CD14-positive monocyte (primary cell): ENCODE measurements around the gene FGF21. TPM values are rescaled to one million over a fixed set of nuclear protein-coding genes. Genes with fewer than 3 reads are reported as not detected.
A peak's percentile ranks its signal among the peaks of the same experiment; 100 is the strongest.

Source experiments
- DNase-seq, 3 donors: peaks; one replicate each; pipeline ENCODE4 v3.0.0-alpha.2; 2011 to 2022
- H2AFZ ChIP-seq: 2 replicates; pipeline ENCODE4 v1.6.0; 2012; ENCODE audit warnings: mild to moderate bottlenecking, low read depth, low read length, inconsistent platforms; ENCODE audit not compliant: insufficient read depth, poor library complexity, severe bottlenecking
- H3K27ac ChIP-seq, 2 donors: 1 replicate in 1 of 2; 2 replicates in 1 of 2; pipeline ENCODE4 v1.5.1; 2012 to 2013; ENCODE audit warnings: low read length in 2 of 2, control low read depth in 1 of 2, inconsistent platforms in 1 of 2, low read depth in 1 of 2, mild to moderate bottlenecking in 1 of 2
- H3K27me3 ChIP-seq, 2 donors: one replicate each; pipeline versions ENCODE4 v1.6.0 to v1.6.1; 2011 to 2013; ENCODE audit warnings: low read length in 2 of 2; ENCODE audit not compliant: control insufficient read depth in 2 of 2, insufficient read depth in 2 of 2
- H3K36me3 ChIP-seq, 2 donors: replicated peaks in 1 of 2; 1 replicate in 1 of 2; 2 replicates in 1 of 2; pipeline versions ENCODE4 v1.5.1 to v1.6.1; 2012 to 2013; ENCODE audit warnings: low read length in 2 of 2, control low read depth in 1 of 2, inconsistent platforms in 1 of 2, mild to moderate bottlenecking in 1 of 2; ENCODE audit not compliant: insufficient read depth in 2 of 2, control insufficient read depth in 1 of 2
- H3K4me1 ChIP-seq, 2 donors: 1 replicate in 1 of 2; 2 replicates in 1 of 2; pipeline versions ENCODE4 v1.5.1 to v1.6.1; 2012 to 2013; ENCODE audit warnings: low read length in 2 of 2, control low read depth in 1 of 2, inconsistent platforms in 1 of 2, mild to moderate bottlenecking in 1 of 2, moderate library complexity in 1 of 2; ENCODE audit not compliant: insufficient read depth in 2 of 2, control insufficient read depth in 1 of 2
- H3K4me2 ChIP-seq: replicated peaks from 2 replicates; pipeline ENCODE3; 2012; ENCODE audit warnings: low read length, moderate library complexity, mild to moderate bottlenecking; ENCODE audit not compliant: poor library complexity, severe bottlenecking; ENCODE audit errors: extremely low read depth
- H3K4me3 ChIP-seq, 3 experiments: fragments of 200-600 bp in 1 of 3; sonication (generic) in 1 of 3; replicated peaks in 1 of 3; 1 replicate in 2 of 3; 2 replicates in 1 of 3; pipeline ENCODE4 v1.5.1; 2011 to 2013; ENCODE audit warnings: low read length in 3 of 3, mild to moderate bottlenecking in 3 of 3, control low read depth in 2 of 3, low read depth in 2 of 3, inconsistent platforms in 1 of 3, moderate library complexity in 1 of 3
- H3K79me2 ChIP-seq: 2 replicates; pipeline ENCODE4 v1.6.0; 2012; ENCODE audit warnings: mild to moderate bottlenecking, control low read depth, inconsistent platforms, low read length, moderate library complexity; ENCODE audit not compliant: insufficient read depth
- H3K9ac ChIP-seq: 2 replicates; pipeline ENCODE4 v1.6.0; 2017; ENCODE audit warnings: low read length, mild to moderate bottlenecking; ENCODE audit not compliant: insufficient read depth, poor library complexity, severe bottlenecking
- H3K9me3 ChIP-seq, 2 donors: replicated peaks in 1 of 2; 1 replicate in 1 of 2; 2 replicates in 1 of 2; pipeline versions ENCODE4 v1.5.1 to v1.6.1; 2012 to 2013; ENCODE audit warnings: low read length in 2 of 2, control low read depth in 1 of 2; ENCODE audit not compliant: control insufficient read depth in 1 of 2, insufficient read depth in 1 of 2
- H4K20me1 ChIP-seq: 2 replicates; pipeline ENCODE4 v1.6.0; 2012; ENCODE audit warnings: mild to moderate bottlenecking, low read length, control low read depth, moderate library complexity; ENCODE audit not compliant: insufficient read depth
- H3K27ac Mint-ChIP-seq, 7 donors: one replicate each; pipeline ENCODE4 v1.8.0; 2020; ENCODE audit warnings: mild to moderate bottlenecking in 7 of 7, mixed read lengths in 7 of 7, moderate library complexity in 6 of 7, inconsistent platforms in 2 of 7
- H3K27me3 Mint-ChIP-seq, 3 donors: one replicate each; pipeline ENCODE4 v1.8.0; 2021 to 2022; ENCODE audit warnings: low read depth in 3 of 3, mild to moderate bottlenecking in 3 of 3, mixed read lengths in 3 of 3, moderate library complexity in 3 of 3, inconsistent platforms in 1 of 3
- H3K36me3 Mint-ChIP-seq, 2 donors: one replicate each; pipeline ENCODE4 v1.8.0; 2020; ENCODE audit warnings: mixed read lengths in 2 of 2, inconsistent platforms in 1 of 2, mild to moderate bottlenecking in 1 of 2
- H3K4me1 Mint-ChIP-seq: one replicate; pipeline ENCODE4 v1.8.0; 2020; ENCODE audit warnings: mild to moderate bottlenecking, mixed read lengths
- H3K4me3 Mint-ChIP-seq, 2 donors: one replicate each; pipeline ENCODE4 v1.8.0; 2020; ENCODE audit warnings: mild to moderate bottlenecking in 2 of 2, mixed read lengths in 2 of 2, moderate library complexity in 1 of 2
- H3K9me3 Mint-ChIP-seq, 7 donors: one replicate each; pipeline ENCODE4 v1.8.0; 2020 to 2022; ENCODE audit warnings: mixed read lengths in 7 of 7, mild to moderate bottlenecking in 6 of 7, moderate library complexity in 6 of 7, inconsistent platforms in 2 of 7
- WGBS: methylation state at CpG from one replicate; pipeline ENCODE4 v1.1.5; 2013; ENCODE audit warnings: missing lambda C conversion rate; ENCODE audit not compliant: insufficient coverage; 5-methylcytosine and 5-hydroxymethylcytosine counted together
- intact Hi-C, 2 donors: fragments of 100-400 bp; cut with micrococcal nuclease; formaldehyde crosslinking; loops; one replicate each; pipeline versions ENCODE4 v1.15.0 to v1.15.1; 2023
- polyA plus RNA-seq, 3 donors: library from polyadenylated mRNA; depleted of rRNA in 1 of 3; unstranded in 2 of 3; stranded (reverse) in 1 of 3; fragments of 300-500 nt in 2 of 3; fragments of >200 nt in 1 of 3; fragmentation: Illumina TruSeq in 2 of 3; gene quantifications; 1 replicate in 2 of 3; 2 replicates in 1 of 3; pipeline ENCODE4 v1.2.3, GENCODE V29; 2012 to 2021
- TF ChIP-seq, protein P1 (sequence below): fragments of 200-600 bp; IDR thresholded peaks from one replicate; pipeline ENCODE4 v1.8.0; 2022; ENCODE audit warnings: antibody characterized with exemption, mild to moderate bottlenecking

The FGF21 gene
- polyA plus RNA-seq, 3 donors = not detected

DNA sequence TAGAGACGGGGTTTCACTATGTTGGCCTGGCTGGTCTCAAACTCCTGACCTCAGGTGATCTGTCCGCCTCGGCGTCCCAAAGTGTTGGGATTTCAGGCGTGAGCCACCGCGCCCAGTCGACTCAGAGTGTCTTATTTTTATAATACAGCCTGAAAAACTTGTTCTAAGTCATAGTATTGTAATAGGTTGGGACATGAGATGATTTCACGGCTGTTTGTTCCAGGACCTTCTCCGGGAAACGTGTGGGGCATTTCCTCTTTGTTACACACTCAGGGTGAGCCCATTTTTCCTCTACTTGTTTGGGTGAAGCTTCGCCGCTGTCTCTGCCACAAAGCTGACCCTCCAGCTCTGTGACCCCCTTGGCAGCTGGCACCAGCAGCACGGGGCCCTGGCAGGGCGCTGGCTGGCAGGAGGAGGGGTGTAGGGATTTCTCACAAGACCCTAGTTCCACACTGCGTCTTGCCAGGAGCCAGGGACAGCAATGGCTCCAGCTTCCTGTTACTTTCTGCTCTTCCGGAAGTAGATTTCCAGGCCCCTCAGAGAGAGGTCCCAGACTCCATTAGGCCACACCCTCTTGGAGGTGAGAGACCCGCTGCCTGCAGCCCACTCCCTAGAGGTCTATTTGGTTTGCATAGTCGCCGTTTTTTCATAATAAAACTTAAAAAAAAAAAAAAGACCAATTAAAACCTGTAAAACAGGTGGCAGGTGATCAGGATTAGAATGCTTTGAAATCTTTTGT, 15.6 kb downstream of the FGF21 start:
- Histone ChIP-seq H3K4me3 (no peak overlapping the region), H3K36me3 (no peaks in the 10 kb centered on the region), H3K9ac (no peak overlapping the region), H2AFZ (no peak overlapping the region), H3K27ac (no peak overlapping the region), H3K79me2 (no peaks in the 10 kb centered on the region), H3K9me3 (no peaks in the 10 kb centered on the region), H4K20me1 (no peaks in the 10 kb centered on the region), H3K27me3 (peaks cover 0 to 7% of the 10 kb centered on the region in 2 donors), H3K4me2 (no peak overlapping the region), H3K4me1 (peaks cover 20 to 21% of the 10 kb centered on the region in 2 donors)
- DNase-seq = peak in 1 of 3 donors; percentile 2
- H3K9me3 Mint-ChIP-seq = peaks cover 0 to 4% (median 0%) of the 10 kb centered on the region in 7 donors
- intact Hi-C loops = no loop called here
- WGBS = 96% methylated on average over 14 of the region's 20 CpGs
- H3K27ac Mint-ChIP-seq = no peak overlapping the region
- peaks cover 18% of the 10 kb centered on the region for H3K4me1 Mint-ChIP-seq
- peaks cover 17 to 35% (median 17%) of the 10 kb centered on the region in 3 donors for H3K27me3 Mint-ChIP-seq
- H3K4me3 Mint-ChIP-seq = peak overlapping the region in 1 of 2 donors; percentile 20
- TF ChIP-seq, protein P1, sequence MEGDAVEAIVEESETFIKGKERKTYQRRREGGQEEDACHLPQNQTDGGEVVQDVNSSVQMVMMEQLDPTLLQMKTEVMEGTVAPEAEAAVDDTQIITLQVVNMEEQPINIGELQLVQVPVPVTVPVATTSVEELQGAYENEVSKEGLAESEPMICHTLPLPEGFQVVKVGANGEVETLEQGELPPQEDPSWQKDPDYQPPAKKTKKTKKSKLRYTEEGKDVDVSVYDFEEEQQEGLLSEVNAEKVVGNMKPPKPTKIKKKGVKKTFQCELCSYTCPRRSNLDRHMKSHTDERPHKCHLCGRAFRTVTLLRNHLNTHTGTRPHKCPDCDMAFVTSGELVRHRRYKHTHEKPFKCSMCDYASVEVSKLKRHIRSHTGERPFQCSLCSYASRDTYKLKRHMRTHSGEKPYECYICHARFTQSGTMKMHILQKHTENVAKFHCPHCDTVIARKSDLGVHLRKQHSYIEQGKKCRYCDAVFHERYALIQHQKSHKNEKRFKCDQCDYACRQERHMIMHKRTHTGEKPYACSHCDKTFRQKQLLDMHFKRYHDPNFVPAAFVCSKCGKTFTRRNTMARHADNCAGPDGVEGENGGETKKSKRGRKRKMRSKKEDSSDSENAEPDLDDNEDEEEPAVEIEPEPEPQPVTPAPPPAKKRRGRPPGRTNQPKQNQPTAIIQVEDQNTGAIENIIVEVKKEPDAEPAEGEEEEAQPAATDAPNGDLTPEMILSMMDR = no peak
- no peaks in the 10 kb centered on the region for H3K36me3 Mint-ChIP-seq

DNA sequence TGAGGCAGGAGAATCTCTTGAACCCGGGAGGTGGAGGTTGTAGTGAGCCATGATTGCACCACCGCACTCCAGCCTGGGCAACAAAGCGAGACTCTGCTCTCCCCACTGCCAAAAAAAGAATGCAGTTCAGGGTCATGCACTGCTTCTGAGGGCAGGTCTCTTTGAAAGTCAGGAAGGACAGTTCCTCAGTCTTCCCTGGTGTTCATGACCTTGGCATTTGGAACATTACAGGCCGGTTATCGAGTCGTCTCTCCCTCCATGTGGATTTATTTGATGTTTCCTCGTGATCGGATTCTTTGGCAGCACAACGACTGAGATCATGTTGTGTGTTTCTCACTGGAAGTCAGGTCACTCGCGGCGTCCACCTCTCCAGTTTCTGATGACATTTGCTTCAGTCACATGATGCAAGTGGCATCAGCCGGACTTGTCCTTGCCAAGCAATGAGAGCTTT, 17.2 kb downstream of the FGF21 start:
- Histone ChIP-seq H3K4me1 (peaks cover 20 to 21% of the 10 kb centered on the region in 2 donors), H3K4me3 (no peak overlapping the region), H3K9ac (no peak overlapping the region), H3K27me3 (peaks cover 0 to 3% of the 10 kb centered on the region in 2 donors), H3K27ac (no peak overlapping the region), H3K79me2 (no peaks in the 10 kb centered on the region), H3K4me2 (no peak overlapping the region), H3K9me3 (no peaks in the 10 kb centered on the region), H4K20me1 (no peaks in the 10 kb centered on the region), H3K36me3 (no peaks in the 10 kb centered on the region), H2AFZ (no peak overlapping the region)
- Mint-ChIP-seq H3K9me3 (peaks cover 0 to 2% (median 0%) of the 10 kb centered on the region in 7 donors), H3K27ac (no peak overlapping the region), H3K36me3 (no peaks in the 10 kb centered on the region), H3K27me3 (peaks cover 10 to 24% (median 14%) of the 10 kb centered on the region in 3 donors), H3K4me1 (peaks cover 18% of the 10 kb centered on the region), H3K4me3 (no peak overlapping the region)
- no peak for DNase-seq
- intact Hi-C loops = no loop called here
- TF ChIP-seq, protein P1 = no peak
- 97% methylated on average over 9 of the region's 13 CpGs for WGBS
